ENCODE results near the gene POLR1A.

POLR1A gene

DNA sequence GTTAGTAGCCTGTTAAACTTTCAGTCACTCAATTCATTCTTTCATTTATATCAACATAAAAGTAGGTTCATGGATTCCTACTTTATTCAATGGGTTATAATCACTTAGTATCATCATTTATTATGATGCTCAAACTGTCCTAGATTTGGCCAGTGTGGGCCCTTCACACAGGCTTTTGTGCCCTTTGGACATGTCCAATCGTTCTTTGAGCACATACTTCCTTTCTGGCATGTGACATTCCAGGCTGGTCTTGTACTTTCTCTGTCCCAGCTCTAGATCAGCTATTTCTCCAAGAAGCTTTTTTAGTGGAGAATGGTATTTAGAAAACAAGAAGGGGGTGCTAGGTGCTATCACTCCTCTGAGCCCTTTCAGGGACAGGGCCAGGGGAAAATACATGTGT is 11.5 kb downstream of the POLR1A start:
- no peak for DNase-seq

GRCh38 chr2:86087936-86088850 is 17.5 kb downstream of the POLR1A start:
- DNase-seq = no peak

- DNase-seq = no peak
Observed at GRCh38 chr2:86082756-86083155, 22.9 kb downstream of the POLR1A start.

DNA sequence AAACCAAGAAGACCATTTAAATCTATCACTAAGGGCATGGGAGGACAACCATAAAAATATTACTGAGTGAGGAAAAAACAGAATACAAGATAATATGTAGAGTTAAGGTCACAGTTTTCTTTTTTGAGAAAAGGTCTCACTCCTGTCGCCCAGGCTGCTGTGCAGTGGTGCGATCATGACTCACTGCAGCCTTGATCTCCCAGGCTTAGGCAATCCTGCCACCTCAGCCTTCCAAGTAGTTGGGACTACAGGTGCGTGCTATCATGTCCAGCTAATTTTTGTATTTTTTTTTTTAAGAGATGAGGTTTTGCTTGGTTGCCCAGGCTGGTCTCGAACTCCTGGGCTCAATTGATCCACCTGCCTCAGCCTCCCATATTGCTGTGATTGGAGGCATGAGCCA is 24.0 kb downstream of the POLR1A start:
- DNase-seq = no peak

GRCh38 chr2:86079981-86080911 is 25.4 kb downstream of the POLR1A start:
- peak; percentile 83 to 85 for DNase-seq

DNA sequence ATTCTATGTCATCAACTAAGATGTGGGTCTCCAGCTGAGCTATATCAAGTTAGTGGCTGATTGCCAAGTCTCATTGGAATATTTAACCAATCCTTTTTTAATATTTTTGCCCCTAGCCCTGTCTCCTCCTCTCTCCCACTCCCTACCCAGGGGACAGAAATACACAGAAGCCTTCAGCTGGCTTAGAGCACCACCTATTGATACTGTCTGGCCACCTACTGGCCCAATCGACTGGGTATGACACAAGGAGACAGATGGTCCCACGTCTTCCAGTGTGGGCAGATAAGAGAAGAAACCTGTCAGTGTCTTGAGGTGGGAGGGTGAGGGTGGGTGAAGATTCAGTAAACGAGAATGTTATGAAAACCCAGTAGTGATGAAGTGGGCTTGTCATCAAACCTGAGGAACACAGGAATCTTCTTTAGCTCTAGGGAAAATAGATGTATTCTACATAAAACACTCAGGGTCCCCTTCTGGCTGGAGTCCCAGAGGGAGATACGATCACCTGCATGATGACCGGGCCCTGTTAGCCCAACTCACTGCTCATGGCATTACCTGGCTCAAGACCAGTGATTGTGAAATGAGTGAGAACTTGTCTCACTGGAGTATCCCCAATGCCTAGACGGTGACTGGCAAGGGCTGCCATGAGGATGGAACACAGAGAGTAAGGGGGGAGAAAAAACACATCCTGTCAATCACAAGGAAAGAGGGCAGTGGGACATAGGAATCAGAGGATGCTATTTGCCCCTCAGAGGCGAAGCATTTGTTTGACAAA is 26.7 kb downstream of the POLR1A start:
- no peak for DNase-seq

DNA sequence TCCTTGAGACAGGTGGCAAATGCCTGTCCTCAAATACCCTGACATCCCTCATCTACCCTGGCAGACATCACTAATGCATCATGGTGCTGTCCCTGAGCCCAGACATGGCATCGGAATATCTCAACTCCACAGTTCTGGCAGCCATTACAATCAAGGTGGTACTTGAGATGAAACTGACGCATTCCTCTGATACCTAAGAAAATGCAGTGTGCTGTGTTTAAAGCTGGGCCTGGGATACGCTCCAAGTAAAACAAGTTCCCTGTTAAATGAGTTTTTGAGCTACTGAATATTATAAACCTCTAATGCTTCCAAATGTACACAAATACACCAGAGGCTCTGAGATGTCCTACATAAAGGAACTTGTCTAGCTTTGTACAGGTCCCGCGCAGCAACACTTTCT is 29.8 kb downstream of the POLR1A start:
- no peak for DNase-seq

DNA sequence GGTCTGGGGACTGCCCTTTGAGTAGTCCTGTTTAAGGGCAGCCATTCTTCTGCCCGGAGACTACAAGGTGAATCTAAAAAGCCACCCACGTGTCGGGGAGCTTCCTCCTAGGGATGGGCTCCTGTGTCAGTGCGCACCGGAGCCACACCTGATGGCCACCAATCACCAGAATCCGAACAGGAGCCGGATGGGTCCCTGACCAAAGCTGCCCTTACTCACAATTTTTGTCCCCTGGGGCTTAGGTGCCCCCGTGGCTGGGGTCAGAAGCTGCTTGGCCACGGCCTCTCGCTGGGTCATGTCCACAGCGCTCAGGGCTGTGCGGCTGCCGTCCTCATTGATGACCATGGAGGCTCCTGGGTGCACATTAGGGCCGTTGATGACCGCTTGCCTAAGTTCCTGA is 30.9 kb downstream of the POLR1A start:
- DNase-seq = no peak

DNA sequence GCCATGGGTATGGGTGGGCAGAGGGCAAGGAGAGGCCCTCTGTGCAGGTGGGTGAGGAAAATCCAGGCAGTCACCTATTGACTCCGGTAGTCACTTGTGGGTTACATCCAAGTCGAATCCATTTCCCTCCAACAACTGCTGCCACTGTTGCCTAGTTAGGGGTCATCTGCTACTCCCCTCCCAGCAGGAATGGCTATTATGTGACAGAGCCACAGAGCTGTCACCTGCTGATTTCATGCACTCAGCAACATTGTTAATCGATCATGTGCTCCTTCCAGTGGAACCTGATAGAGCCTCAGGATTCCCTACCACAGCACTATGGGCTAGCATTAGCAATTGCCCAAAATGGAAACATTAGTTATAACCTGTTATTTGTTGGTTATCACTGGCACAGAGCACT is 31.4 kb downstream of the POLR1A start:
- DNase-seq = no peak

GRCh38 chr2:86073225-86073624 is 32.5 kb downstream of the POLR1A start:
- no peak for DNase-seq

- DNase-seq = no peak
Observed at GRCh38 chr2:86072271-86072858, 33.3 kb downstream of the POLR1A start.

DNA sequence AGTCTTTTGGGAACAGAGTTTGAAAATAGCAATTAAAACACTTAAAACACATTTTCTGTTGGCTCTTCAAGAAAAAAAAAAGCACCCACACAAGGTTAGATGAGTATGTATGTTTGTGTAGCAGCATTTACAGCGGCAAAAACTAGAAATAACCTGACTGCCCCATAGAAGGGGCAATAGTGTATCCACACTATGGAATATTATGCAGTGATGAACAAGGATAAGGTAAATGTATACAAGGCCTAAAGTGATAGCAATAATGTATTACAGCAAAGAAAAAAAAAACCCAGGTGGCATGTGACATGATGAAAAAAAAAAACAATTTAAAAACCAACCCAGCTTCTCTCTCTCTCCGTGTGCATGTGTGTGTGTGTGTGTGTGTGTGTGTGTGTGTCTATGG is 34.8 kb downstream of the POLR1A start:
- DNase-seq = no peak

DNA sequence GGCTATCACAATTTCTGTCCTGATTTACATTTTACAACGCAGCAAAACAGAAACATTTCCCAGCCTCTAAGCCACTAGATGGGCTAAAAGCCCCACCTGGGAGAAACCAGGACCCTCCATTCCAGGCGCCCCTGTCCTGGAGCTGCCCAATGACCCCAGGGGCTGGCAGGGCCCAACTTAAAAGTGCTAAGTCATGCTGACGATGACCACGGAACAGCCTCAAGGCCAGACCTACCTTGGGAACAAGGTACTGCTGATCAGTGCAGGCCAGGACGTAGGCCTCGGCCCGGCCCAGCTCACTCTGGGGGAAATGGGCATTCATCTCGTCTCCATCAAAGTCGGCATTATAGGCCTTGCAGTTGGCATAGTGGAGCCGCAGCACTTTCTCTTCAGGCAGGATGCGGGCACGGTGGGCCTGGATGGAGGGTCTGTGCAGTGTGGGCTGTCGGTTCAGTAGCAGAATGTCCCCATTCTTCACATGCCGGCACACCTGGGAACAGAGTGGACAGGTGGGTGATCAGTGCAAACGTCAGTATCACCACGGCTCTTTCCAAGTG is 35.8 kb downstream of the POLR1A start:
- no peak for DNase-seq

DNA sequence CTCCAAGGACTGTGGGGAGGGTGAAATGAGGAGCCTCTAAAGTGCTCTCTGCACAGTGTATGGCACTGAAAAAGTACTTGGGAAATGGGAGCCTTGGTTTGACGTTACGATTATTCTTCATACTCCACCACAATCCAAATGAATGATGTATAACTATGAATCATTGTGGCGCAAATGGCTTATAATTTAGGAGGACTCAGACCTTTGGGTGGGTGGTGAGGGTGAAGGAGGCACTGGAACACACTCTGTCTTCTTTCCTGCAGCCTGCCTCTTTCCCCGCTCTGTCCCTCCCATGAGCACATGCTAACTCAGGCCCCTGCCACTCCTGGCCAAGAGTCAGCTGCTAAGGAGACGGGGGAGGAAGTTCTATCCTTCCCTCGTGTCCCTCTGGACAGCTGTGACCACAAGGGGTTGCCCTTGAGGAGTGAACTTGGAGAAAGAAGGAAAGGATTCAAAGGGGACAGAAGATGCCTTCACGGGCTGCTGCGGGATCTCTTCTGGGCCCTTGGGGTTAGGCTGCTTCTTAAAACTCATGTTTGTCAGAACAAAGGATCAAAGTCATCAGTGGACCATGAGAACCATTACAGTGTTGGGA is 36.5 kb downstream of the POLR1A start:
- DNase-seq = no peak

DNA sequence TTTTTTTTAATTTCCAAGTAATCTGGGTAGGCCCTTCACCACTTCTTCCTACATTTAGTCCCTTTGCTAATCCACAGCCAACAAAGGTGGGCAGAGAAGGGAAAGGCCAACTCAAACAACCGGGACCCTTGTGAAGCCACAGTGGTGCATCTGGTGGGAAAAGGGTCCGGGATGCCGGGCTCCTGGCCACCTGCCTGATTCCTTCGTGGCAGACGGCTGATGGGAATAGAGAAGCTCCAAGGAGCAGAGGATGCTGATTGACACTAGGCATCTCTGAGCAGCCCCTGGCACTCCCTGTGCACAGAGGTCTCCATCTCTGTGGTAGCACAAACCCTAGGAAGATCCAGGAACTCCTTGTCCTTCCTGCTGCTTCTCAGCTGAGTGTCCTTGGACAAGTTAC is 37.0 kb downstream of the POLR1A start:
- DNase-seq = no peak

DNA sequence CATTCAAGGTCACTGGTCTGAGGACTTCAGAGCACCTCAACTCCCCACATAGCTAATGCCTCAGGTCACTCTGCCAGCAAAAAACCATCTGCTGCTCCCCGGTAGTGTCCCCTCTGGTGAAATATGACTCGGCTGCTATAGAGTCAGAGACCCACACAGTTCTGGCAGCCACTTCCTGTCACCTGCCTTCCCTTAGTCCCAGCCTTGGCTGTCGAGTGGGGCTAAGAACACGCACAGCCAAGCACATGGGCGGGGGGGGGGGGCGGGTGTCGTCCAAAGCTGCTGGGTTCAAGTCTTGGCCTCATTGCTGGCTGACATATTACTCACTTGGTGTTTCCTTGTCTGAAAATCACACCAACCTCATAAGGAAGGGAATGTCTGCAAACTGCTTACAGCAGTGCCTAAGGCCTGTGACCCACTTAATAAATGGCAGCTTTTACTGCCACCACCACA is 37.5 kb downstream of the POLR1A start:
- DNase-seq = peak; percentile 53 to 58

DNA sequence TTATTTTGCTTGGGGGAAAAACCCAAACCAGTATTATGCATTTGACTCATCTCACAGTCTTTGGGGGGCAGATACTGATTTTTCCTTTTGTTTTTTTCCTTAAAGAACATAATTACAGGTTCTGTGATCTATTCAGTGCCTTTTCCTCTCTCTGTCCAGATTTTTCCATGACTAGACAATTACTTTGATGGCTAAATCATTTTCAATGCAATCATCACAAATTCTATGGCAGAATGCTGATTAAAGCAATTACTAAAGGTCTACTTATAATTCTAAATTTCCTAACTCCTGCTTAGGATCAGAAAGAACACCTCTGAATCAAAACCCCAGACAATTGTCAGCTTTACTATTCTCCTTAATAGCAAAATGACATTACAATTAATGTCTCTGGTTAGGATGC is 38.8 kb downstream of the POLR1A start:
- no peak for DNase-seq

DNA sequence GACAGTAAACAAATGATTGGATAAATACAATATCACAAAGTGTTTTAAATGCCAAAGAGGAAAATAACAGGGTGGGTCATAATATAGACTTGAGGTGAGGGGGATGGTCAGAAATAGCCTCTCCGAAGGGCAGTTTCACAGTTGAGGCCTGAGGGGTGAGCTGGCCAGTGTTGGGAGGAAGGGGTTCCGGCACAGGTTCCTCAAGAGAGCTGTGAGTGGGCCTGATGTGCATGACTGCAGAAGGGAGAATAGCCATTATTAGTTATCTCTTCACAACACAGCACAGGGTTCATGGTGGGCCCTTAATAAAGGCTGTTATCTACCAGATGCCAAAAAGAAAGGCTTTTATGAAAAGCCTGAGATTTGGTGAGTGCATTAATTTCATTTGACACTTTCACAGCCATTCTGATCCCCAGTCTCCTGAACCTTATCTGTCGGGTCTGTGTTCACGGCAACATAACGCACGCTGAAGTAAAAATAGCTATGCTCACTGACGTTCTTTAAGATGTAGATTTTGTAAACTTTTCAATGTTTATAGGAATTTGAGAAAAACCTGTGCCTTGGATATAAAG is 39.6 kb downstream of the POLR1A start:
- no peak for DNase-seq

GRCh38 chr2:86065512-86065911 is 40.2 kb downstream of the POLR1A start:
- no peak for DNase-seq

GRCh38 chr2:86064006-86064405 is 41.7 kb downstream of the POLR1A start:
- DNase-seq = no peak

GRCh38 chr2:86062043-86062442 is 43.6 kb downstream of the POLR1A start:
- DNase-seq = no peak
